ENCODE results near the gene GLDN. TPM values are rescaled to one million over a fixed set of nuclear protein-coding genes. Genes with fewer than 3 reads are reported as not detected.

Gene GLDN
- total and polyA plus RNA-seq, 2 of the 8 experiments (the other 6 are each of a cell fraction or from before 2014, with no cell fraction given): 0.24 to 0.50 TPM

DNA sequence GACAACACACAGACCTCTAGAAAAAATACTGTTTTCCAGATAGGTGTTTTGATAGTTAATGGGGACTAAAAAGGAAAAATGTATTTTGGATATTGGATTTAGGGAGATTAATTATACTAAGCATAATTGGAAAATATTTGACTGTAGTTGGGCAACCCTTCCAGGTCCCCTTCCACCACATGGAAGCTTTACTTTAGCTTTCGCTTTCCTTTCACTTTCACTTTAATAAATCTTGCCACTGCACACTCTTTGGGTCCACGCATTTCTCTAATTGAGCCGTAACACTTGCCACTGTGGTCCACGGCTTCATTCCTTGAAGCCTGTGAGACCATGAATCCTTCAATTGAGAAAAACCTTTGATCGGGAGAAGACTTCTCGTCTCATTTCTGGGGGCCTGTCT is 15.5 kb downstream of the GLDN start (continued):
- TF ChIP-seq, protein P1, sequence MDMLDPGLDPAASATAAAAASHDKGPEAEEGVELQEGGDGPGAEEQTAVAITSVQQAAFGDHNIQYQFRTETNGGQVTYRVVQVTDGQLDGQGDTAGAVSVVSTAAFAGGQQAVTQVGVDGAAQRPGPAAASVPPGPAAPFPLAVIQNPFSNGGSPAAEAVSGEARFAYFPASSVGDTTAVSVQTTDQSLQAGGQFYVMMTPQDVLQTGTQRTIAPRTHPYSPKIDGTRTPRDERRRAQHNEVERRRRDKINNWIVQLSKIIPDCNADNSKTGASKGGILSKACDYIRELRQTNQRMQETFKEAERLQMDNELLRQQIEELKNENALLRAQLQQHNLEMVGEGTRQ (IDR thresholded peaks at IDR 0.05; ENCODE audit: low read length): no peak
- TF ChIP-seq KDM5A (IDR thresholded peaks at IDR 0.05; ENCODE audit: low read length) (no peak), JUN (IDR thresholded peaks at IDR 0.05; ENCODE audit: low read depth, low read length) (no peak), CBX8 (IDR thresholded peaks at IDR 0.05; ENCODE audit: borderline replicate concordance, low read depth, low read length) (no peak), SP2 (IDR thresholded peaks at IDR 0.05; ENCODE audit: low read length) (no peak), SP4 (IDR thresholded peaks at IDR 0.05; ENCODE audit: low read length) (no peak), EGR1 (IDR thresholded peaks at IDR 0.05; ENCODE audit: borderline replicate concordance, low read depth, low read length) (no peak), TAF7 (optimal IDR thresholded peaks at IDR 0.05; ENCODE audit: borderline replicate concordance, low read depth, low read length) (no peak)
